ENCODE measurements around the gene FUT2.
"Not testable (repeated sequence)": the region's sequence is repeated elsewhere in the genome, so short reads cannot be mapped to it uniquely, and the experiment has no call there.

Gene FUT2

GRCh38 chr19:48702701-48703100, 6.9 kb downstream of the FUT2 start:
- no peak for DNase-seq (ENCODE audit: low spot score)

DNA sequence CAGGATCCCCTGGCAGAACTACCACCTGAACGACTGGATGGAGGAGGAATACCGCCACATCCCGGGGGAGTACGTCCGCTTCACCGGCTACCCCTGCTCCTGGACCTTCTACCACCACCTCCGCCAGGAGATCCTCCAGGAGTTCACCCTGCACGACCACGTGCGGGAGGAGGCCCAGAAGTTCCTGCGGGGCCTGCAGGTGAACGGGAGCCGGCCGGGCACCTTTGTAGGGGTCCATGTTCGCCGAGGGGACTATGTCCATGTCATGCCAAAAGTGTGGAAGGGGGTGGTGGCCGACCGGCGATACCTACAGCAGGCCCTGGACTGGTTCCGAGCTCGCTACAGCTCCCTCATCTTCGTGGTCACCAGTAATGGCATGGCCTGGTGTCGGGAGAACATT, 7.5 kb downstream of the FUT2 start:
- no peak for DNase-seq (ENCODE audit: low spot score)

GRCh38 chr19:48705431-48705830, 9.7 kb downstream of the FUT2 start:
- no peak for DNase-seq (ENCODE audit: low spot score)

- DNase-seq (ENCODE audit: low spot score): no peak
These were observed 12.7 kb downstream of the FUT2 start for GRCh38 chr19:48708471-48708870.

DNA sequence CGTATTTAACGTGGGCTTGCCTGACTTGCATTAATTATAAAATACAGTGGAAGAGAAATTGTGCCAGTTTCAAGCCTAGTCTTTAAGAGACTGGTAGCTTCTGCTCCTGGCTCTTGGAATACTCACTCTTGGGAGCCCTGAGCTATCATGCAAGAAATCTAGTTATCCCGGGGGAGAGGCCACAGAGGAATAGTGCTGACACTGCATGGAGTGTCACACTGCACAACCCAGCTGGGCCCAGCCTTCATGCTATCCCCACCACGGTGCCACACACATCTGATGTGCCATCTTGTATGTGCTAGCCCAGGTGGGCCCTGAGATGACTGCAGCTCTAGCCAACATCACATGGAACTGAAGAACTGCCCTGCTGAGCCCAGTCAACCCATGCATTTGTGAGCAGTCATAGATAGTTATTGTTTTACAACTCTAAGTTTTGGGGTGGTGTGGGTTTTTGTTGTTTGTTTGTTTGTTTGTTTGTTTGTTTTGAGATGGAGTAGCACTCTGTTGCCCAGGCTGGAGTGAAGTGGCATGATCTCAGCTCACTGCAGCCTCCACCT, 15.4 kb downstream of the FUT2 start:
- no peak for DNase-seq (ENCODE audit: low spot score)

DNA sequence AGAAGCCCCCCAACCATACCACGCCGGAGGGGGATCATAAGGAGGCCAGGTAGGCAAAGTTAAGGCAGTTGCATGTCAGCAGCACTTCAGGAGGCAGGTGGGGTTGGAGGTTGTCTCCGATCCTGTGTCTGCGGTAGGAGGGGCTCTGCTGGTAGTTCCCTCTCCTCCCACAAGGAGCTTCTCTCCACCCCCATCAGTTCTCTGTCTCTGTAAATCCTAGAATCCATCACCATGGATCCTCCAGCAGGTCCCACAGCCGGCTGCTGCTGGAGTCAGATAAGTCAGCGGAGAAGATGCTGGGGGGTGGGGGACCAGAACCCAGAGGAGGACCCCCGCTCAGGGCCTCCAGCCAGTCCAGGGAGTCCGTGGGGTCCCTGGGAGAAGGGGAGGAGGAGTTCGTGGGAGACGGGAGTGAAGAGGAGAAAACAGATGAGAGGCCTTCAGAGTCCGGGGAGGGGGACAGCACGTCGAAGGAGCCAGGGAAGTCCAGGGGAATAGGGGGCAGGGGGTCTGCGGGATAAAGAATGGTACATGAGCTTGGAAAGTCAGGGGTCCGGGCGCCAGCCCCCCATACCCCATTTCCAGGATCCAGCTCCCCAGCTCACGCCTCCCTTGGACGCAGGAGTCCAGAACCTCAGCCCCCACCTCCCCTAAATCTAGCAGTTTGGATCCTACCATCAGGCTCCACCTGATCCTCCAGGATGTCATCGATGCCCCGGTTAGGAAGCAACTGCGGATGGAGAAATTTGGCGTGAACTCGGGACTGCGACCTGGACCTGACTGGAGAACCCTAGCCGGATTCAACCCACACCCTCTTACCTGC, 17.5 kb downstream of the FUT2 start:
- no peak for DNase-seq (ENCODE audit: low spot score)

DNA sequence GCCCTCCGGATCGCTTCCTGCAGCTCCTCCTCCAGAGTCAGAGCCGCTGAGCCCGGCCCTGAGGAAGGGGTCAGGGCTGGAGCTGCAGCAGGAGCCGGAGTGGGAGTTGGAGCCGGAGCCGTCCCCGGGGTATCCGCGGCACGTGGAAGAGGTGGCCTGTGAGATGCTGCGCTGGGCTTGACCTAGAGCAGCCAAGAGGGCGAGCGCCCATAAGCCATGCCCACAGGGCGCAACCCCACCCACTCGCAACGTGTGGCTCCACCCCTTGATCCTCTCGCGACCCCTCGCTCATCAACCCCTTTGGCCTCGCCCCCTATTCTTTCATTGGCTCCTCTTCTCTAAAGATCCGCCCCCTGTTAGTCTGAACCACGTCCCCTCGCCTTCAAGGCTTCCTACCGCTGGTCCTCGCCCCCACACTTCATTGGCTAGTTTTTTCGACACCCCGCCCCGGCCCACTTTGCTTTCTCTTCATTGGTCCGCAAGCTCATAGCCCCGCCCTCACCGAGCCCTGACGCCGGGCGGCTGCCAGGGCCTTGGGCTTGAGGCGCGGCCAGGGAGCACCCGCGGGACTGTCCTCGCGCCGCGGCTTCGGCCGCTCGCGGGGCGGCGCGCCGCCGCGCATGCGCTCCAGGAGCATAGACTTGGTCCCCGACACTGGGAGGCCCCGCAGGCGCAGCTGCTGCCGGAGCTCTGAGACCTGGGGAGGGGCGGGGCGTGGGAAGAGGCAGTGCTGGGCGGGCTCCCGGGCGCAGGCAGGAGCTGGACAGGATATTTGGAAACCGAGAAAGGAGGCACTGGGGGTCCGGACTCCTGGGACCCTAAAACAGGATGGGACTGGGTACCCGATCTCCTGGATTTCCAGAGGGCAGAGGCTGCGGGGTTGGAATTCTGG, 18.3 kb downstream of the FUT2 start:
- peak; percentile 97 for DNase-seq (ENCODE audit: low spot score)

DNA sequence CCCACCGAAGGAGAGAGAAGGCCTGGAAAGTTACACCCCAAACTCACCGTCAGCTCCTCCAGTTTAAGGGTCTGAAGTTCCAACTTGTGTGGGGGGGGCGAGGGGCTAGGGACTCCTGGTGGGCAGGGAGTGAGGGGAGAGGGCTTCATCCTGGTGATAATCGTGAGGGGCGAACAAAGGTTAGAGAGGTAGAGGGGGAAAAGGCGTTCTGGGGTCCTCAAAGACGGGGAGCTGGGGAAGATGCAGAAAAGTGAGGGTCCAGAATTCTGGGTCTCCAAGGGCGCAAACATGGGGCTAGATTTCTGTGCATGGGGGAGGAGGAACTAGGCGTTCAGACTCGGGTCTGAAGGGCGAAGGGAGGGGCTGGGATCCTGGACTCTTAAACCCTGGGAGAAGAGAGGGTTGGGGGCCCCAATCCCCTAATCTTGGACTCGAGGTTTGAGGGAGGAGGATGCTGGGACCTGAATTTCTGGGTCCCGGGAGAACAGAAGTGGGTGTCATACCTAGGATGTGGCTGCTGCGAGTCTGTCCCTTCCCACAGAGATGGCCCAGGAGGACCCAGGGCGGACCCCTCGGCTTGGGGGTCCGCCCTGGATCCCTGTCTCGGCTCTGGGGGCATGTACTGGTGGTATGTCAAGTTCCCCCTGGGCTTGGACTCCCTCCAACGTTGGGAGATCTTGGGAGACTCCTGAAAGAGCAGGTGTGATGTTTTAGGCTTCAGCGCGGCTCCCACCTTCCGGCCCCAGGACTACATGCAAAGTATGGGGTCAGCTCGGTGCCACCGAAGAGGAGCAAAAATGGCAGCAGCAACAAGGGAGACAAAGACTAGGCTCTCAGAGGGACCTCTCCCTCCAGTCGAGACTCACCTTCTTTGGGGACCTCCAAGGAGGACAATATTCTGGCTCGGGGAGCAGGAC, 19.2 kb downstream of the FUT2 start:
- DNase-seq (ENCODE audit: low spot score): no peak

GRCh38 chr19:48715681-48716171, 20.0 kb downstream of the FUT2 start:
- no peak for DNase-seq (ENCODE audit: low spot score)

DNA sequence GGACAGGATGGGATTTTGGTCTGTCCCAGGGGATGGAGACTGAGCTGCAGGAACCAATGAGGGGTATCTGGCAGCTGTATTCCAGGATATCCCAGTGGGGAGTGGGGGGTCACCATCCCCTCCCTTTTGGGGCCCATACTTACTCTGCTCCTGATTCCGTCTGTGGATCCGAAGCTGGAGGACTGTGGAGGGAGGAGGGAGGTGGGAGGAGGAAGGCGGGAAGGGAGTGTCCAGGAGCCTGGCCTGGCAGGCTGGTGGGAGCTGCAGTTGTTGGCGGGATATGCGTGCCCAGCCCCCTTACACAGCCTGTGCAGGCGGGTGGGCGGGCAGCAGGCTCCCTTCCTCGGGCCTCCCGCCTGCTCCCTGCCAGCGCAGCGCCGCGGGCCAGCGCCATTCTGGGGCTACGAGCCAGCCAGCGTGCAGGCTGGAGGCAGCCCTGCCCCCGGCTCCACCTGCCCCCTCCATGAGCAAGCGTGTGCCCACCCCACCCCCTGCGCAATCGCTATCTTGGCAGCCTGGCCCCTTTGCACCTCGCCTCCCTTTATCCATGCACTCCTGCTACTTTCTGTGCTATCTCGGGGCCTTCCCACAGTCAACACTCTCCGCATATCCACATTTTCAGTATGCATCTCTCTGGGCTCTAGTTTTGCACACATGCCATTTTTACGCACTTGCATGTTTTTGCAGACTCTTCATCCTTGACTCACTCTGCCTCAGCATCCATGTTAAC, 21.0 kb downstream of the FUT2 start:
- peak; percentile 44 for DNase-seq (ENCODE audit: low spot score)

GRCh38 chr19:48718106-48718505, 22.3 kb downstream of the FUT2 start:
- not testable (repeated sequence) for DNase-seq (ENCODE audit: low spot score)

DNA sequence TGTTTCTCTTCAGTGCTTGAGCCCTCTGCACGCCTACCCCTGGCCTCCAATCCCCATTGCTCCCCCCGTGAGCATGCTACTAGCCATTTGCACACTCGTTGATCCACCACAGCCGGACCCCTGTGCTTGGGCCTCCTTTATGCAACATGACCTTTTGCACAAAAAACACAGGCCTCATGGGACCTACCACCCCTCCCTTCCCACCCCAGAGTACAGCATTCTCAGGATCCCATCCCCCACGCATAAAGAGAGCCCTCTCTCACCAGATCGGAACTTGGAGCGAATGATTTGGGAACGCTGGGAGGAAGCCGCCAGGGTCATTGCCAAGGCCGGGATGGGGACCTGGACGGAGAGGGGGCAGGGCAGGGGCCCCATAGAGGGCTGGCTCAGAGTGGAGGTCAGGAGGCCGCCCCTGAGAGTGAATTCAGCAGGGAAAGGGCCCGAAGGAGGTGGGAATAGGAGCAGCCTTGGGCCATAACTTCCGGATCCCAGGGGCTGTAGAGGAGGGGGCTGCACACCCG, 23.0 kb downstream of the FUT2 start:
- no peak for DNase-seq (ENCODE audit: low spot score)

DNA sequence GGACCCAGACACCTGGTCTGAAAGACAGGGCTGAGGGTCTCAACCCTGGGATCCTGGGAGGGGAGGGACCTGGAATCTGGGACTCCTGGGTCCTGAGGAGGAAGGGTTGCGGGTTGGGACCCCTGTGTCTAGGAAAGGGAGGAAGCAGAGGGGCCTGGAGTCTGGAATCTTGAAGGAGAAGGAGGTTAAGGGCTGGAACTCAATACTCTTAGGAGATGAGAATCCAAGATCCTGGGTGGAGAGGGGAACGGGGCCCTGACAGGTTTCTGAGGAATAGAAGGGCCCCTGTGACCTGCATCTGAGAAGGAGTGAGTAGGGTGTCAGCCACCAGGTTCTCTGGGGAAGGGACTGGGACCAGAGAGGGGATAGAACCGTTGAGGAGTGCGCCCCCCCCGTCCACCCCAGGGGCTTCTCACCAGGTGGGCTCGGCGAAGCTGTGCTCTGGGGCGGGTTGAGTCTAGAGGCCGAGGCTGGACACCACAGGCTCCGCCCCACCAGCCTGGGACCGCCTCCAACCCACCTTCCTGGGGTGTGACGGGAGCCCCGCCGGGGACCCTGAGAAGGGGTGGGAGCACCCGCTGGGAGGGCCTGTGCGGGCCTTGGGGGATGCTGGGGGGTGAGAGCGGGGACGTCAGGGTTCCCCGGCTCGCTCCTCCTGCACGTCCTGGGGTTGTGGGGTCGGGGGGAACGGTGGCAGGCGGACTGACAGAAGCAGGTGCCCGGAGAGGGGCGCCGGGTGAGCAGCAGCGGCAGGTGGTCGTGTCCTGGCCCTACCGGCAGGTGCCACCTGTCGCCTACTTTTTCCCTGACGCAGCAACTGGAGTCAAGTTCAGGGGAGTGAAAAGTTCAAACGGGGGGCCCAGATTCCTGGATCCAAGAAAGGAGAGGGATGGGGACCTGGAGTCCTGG, 23.7 kb downstream of the FUT2 start, which contains the start of gene MAMSTR:
TSS of gene MAMSTR (minus strand) at position 463 of the 909 bp plus-strand sequence. CDS start 694 bp downstream, outside the sequence.
- DNase-seq (ENCODE audit: low spot score): no peak

GRCh38 chr19:48720251-48720612, 24.5 kb downstream of the FUT2 start:
- no peak for DNase-seq (ENCODE audit: low spot score)

DNA sequence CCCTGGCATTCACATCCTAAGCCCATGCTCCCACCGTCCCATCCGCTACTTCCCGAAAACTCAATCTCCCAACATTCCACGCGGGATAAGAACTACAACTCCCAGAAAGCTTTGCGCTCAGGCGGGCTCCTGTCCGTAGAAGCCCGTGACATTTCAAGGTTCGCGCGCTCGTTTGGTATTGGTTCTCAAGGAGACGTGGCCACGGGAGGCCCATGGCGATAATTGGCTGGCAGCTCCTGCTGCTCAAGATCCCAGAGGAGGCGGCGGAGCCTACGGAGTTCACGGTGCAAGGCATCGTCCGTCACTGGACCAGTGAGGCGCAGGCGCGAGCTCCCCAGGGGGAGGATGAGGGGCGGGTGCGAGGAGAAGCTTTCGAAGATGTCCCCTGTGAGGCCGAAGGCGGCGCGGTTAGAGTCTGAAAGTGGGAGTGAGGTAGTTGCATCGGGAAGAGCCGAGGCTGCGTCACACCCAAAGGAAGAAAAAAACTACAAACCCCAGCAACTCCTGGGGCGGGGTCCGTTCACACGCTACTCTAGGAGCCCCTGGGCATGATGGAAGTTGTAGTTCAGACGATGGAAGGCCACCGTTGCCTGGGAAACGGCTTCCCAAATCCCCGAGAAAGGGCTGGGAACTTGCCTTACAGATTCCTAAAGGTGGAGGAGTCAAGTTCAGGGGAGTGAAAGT, 25.0 kb downstream of the FUT2 start:
- DNase-seq (ENCODE audit: low spot score): peak; percentile 97

DNA sequence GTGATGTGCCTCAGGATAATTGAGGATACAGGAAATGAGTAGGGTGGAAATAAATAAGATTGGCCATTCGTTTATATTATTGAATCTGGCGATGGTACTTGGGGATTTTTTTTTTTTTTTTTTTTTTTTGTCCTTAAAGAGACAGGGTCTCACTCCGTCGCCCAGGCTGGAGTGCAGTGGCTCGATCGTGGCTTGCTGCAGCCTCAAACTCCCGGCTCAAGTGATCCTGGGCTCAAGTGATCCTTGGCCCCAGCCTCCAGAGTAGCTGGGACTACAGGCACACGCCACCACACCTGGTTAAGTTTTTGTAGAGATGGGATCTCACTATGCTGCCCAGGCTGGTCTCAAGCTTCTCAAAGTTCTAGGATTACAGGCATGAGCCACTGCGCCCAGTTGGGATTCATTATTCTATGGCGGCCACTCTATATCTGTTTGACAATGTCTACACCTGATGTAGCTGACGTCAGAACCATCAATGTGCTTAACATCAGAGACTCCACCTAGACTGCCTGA, 26.5 kb downstream of the FUT2 start:
- no peak for DNase-seq (ENCODE audit: low spot score)

- DNase-seq (ENCODE audit: low spot score): peak; percentile 62
These were observed 29.3 kb downstream of the FUT2 start for GRCh38 chr19:48724796-48725753.

All from hematopoietic multipotent progenitor cell treated with erythropoietin and hydrocortisone succinate and interleukin-3 and kit ligand, for 15 days (in vitro differentiated cells).